NCI-H345 treated with DMSO at 0.1 percent for 48 hours (cell line): Measurements from ENCODE around the gene MPZL3.

Source experiments
- DNase-seq: peaks from one replicate; lab custom pipeline; 2025; ENCODE audit not compliant: unreplicated experiment; lab: John Stamatoyannopoulos, UW

Gene MPZL3

GRCh38 chr11:118251858-118252652 is at the start of gene MPZL3:
MPZL3 (minus strand) TSS chr11:118252365; CDS start chr11:118252294, 71 bp downstream.
- DNase-seq = peak; percentile 94

GRCh38 chr11:118301600-118302195 is 49.5 kb upstream of the MPZL3 start:
- DNase-seq = no peak

- DNase-seq = no peak
Measured at GRCh38 chr11:118295815-118296454, 43.8 kb upstream of the MPZL3 start.

GRCh38 chr11:118295199-118295598 is 43.0 kb upstream of the MPZL3 start:
- DNase-seq = no peak

GRCh38 chr11:118294053-118294452 is 41.9 kb upstream of the MPZL3 start:
- no peak for DNase-seq

- DNase-seq = no peak
Measured at GRCh38 chr11:118291477-118292135, 39.4 kb upstream of the MPZL3 start.

GRCh38 chr11:118290923-118291322 is 38.8 kb upstream of the MPZL3 start:
- no peak for DNase-seq

- no peak for DNase-seq
Measured at GRCh38 chr11:118289401-118289800, 37.2 kb upstream of the MPZL3 start.

GRCh38 chr11:118287006-118287405 is 34.8 kb upstream of the MPZL3 start:
- no peak for DNase-seq

GRCh38 chr11:118286545-118286944 is 34.4 kb upstream of the MPZL3 start:
- no peak for DNase-seq

GRCh38 chr11:118283756-118284350 is 31.7 kb upstream of the MPZL3 start:
- DNase-seq = no peak

- no peak for DNase-seq
Measured at GRCh38 chr11:118283037-118283636, 31.0 kb upstream of the MPZL3 start.

GRCh38 chr11:118282606-118283005 is 30.4 kb upstream of the MPZL3 start:
- DNase-seq = no peak

GRCh38 chr11:118281284-118281683 is 29.1 kb upstream of the MPZL3 start:
- no peak for DNase-seq

- no peak for DNase-seq
Measured at GRCh38 chr11:118277312-118277711, 25.1 kb upstream of the MPZL3 start.

GRCh38 chr11:118276422-118276821 is 24.3 kb upstream of the MPZL3 start:
- DNase-seq = no peak

- no peak for DNase-seq
Measured at GRCh38 chr11:118275176-118275575, 23.0 kb upstream of the MPZL3 start.

- no peak for DNase-seq
Measured at GRCh38 chr11:118274186-118274585, 22.0 kb upstream of the MPZL3 start.

GRCh38 chr11:118272001-118272400 is 19.8 kb upstream of the MPZL3 start:
- no peak for DNase-seq

GRCh38 chr11:118267486-118267885 is 15.3 kb upstream of the MPZL3 start:
- DNase-seq = no peak

- DNase-seq = no peak
Measured at GRCh38 chr11:118265954-118266353, 13.8 kb upstream of the MPZL3 start.
